IMR-90 (cell line): ENCODE data around the gene SGTB.

Experiments used
- MXI1 ChIP-seq: IDR thresholded peaks from 2 replicates; pipeline ENCODE4 v1.6.1; 2012; ENCODE audit warnings: low read depth, mild to moderate bottlenecking, low read length, moderate library complexity, borderline replicate concordance
- POLR2A ChIP-seq: IDR thresholded peaks from 2 replicates; pipeline ENCODE4 v1.6.1; 2012; ENCODE audit warnings: mild to moderate bottlenecking, low read depth, low read length

GRCh38 chr5:65736011-65736410, 14.1 kb upstream of the SGTB start:
- no peak for TF ChIP-seq POLR2A
- no peak for TF ChIP-seq MXI1
